ENCODE results near the gene PDGFD. TPM values are rescaled to one million over a fixed set of nuclear protein-coding genes. Genes with fewer than 3 reads are reported as not detected.
A peak's percentile ranks its signal among the peaks of the same experiment; 100 is the strongest.

Gene PDGFD
- total RNA-seq, 1 experiment from 2014 or later, result not detected

GRCh38 chr11:103920449-103920848, 243.5 kb downstream of the PDGFD start:
- DNase-seq (ENCODE audit: low read depth), result no peak

GRCh38 chr11:103910721-103911120, 253.2 kb downstream of the PDGFD start:
- no peak for DNase-seq (ENCODE audit: low read depth)

- DNase-seq (ENCODE audit: low read depth), result no peak
These were observed 256.1 kb downstream of the PDGFD start for GRCh38 chr11:103907548-103908455.

- no peak for DNase-seq (ENCODE audit: low read depth)
These were observed 256.8 kb downstream of the PDGFD start for GRCh38 chr11:103907136-103907535.

GRCh38 chr11:103906291-103906867, 257.6 kb downstream of the PDGFD start:
- DNase-seq (ENCODE audit: low read depth), result no peak

- DNase-seq (ENCODE audit: low read depth), result no peak
These were observed 259.7 kb downstream of the PDGFD start for GRCh38 chr11:103904324-103904667.

- no peak for DNase-seq (ENCODE audit: low read depth)
These were observed 260.2 kb downstream of the PDGFD start for GRCh38 chr11:103903621-103904323.

- no peak for DNase-seq (ENCODE audit: low read depth)
These were observed 261.0 kb downstream of the PDGFD start for GRCh38 chr11:103902994-103903393.

GRCh38 chr11:103901656-103902055, 262.3 kb downstream of the PDGFD start:
- no peak for DNase-seq (ENCODE audit: low read depth)

- DNase-seq (ENCODE audit: low read depth), result no peak
These were observed 265.2 kb downstream of the PDGFD start for GRCh38 chr11:103898577-103899336.

- DNase-seq (ENCODE audit: low read depth), result no peak
These were observed 265.9 kb downstream of the PDGFD start for GRCh38 chr11:103898065-103898464.

- no peak for DNase-seq (ENCODE audit: low read depth)
These were observed 266.6 kb downstream of the PDGFD start for GRCh38 chr11:103897160-103897936.

- no peak for DNase-seq (ENCODE audit: low read depth)
These were observed 268.8 kb downstream of the PDGFD start for GRCh38 chr11:103895106-103895505.

- no peak for DNase-seq (ENCODE audit: low read depth)
These were observed 269.3 kb downstream of the PDGFD start for GRCh38 chr11:103894673-103895072.

GRCh38 chr11:103894034-103894433, 269.9 kb downstream of the PDGFD start:
- no peak for DNase-seq (ENCODE audit: low read depth)

GRCh38 chr11:103893371-103893770, 270.6 kb downstream of the PDGFD start:
- no peak for DNase-seq (ENCODE audit: low read depth)

- DNase-seq (ENCODE audit: low read depth), result peak; percentile 44
These were observed 271.3 kb downstream of the PDGFD start for GRCh38 chr11:103892603-103893002.

GRCh38 chr11:103890654-103891053, 273.3 kb downstream of the PDGFD start:
- no peak for DNase-seq (ENCODE audit: low read depth)

GRCh38 chr11:103889679-103890078, 274.3 kb downstream of the PDGFD start:
- DNase-seq (ENCODE audit: low read depth), result no peak

GRCh38 chr11:103888541-103888951, 275.4 kb downstream of the PDGFD start:
- DNase-seq (ENCODE audit: low read depth), result no peak

GRCh38 chr11:103887001-103887658, 276.8 kb downstream of the PDGFD start:
- DNase-seq (ENCODE audit: low read depth), result no peak

Measured in RPMI7951 (cell line).